Activated naive CD8-positive, alpha-beta T cell (primary cell): Measurements from ENCODE around the gene VAV2.

Experiments
- H3K27ac Mint-ChIP-seq: one replicate; pipeline ENCODE4 v1.8.0; 2021; ENCODE audit warnings: mixed read lengths
- H3K27me3 Mint-ChIP-seq: one replicate; pipeline ENCODE4 v1.8.0; 2021; ENCODE audit warnings: mixed read lengths
- H3K36me3 Mint-ChIP-seq: one replicate; pipeline ENCODE4 v1.8.0; 2021; ENCODE audit warnings: mixed read lengths
- H3K4me1 Mint-ChIP-seq: one replicate; pipeline ENCODE4 v1.8.0; 2021; ENCODE audit warnings: low read depth, mixed read lengths
- H3K4me3 Mint-ChIP-seq: one replicate; pipeline ENCODE4 v1.8.0; 2021; ENCODE audit warnings: mild to moderate bottlenecking, mixed read lengths
- H3K9me3 Mint-ChIP-seq: one replicate; pipeline ENCODE4 v1.8.0; 2021; ENCODE audit warnings: low read depth, mixed read lengths

VAV2 gene

GRCh38 chr9:133942206-133942975 lies 49.7 kb downstream of the VAV2 start:
- H3K4me1 Mint-ChIP-seq: no peaks in the 10 kb centered on the region
- H3K36me3 Mint-ChIP-seq: no peaks in the 10 kb centered on the region
- no peaks in the 10 kb centered on the region for H3K9me3 Mint-ChIP-seq
- H3K27me3 Mint-ChIP-seq: no peaks in the 10 kb centered on the region
- no peak overlapping the region for H3K4me3 Mint-ChIP-seq
- no peak overlapping the region for H3K27ac Mint-ChIP-seq

DNA sequence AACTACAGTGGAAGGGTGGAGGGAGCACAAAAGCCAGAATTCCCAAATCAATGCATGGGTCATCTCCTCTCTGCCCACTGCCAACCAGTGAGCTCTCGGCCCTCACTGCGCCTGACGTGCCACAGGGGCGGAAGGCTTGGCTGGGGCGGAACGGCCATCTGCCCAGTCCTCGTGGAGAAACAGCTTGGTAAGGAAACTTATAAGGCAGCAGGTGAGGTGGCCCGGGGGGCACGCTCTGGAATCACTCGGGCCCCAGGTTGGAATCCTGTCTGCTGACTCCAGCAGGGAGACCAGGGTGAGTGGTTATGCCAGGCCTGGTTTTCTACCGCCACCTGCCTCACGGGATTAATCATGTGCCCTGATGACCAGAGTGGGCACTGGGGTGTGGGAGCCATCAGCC lies 52.3 kb downstream of the VAV2 start:
- no peak overlapping the region for H3K27ac Mint-ChIP-seq
- H3K4me3 Mint-ChIP-seq: no peak overlapping the region
- H3K4me1 Mint-ChIP-seq: no peaks in the 10 kb centered on the region
- H3K9me3 Mint-ChIP-seq: no peaks in the 10 kb centered on the region
- no peaks in the 10 kb centered on the region for H3K27me3 Mint-ChIP-seq
- no peaks in the 10 kb centered on the region for H3K36me3 Mint-ChIP-seq

GRCh38 chr9:133939171-133939785 lies 52.8 kb downstream of the VAV2 start:
- Mint-ChIP-seq H3K36me3 (no peaks in the 10 kb centered on the region), H3K9me3 (no peaks in the 10 kb centered on the region), H3K4me1 (no peaks in the 10 kb centered on the region), H3K27me3 (no peaks in the 10 kb centered on the region), H3K4me3 (no peak overlapping the region), H3K27ac (no peak overlapping the region)

DNA sequence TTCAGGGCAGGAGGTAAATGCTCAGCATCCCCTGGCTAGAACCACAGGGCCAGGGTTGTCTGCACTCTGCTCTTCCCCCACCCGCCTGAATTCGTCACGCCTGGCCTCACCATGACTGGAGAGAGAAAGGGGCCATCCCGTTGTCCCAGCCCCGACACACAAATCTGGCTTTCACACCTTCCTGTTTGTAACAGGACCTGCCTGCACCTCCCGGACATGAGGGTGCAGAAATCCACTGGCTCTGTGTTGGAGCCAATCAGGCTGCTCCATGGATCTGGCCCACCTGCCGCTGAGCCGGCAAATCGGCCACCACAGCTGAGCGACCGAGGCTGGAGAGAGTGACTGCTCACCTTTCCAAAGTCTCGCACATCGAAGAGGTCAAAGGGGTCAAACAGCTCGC lies 53.4 kb downstream of the VAV2 start:
- no peaks in the 10 kb centered on the region for H3K27me3 Mint-ChIP-seq
- H3K4me3 Mint-ChIP-seq: no peak overlapping the region
- no peaks in the 10 kb centered on the region for H3K9me3 Mint-ChIP-seq
- no peaks in the 10 kb centered on the region for H3K36me3 Mint-ChIP-seq
- no peak overlapping the region for H3K27ac Mint-ChIP-seq
- no peaks in the 10 kb centered on the region for H3K4me1 Mint-ChIP-seq

GRCh38 chr9:133938086-133938485 lies 54.0 kb downstream of the VAV2 start:
- Mint-ChIP-seq H3K4me3 (no peak overlapping the region), H3K27ac (no peak overlapping the region), H3K36me3 (peaks cover 3% of the 10 kb centered on the region), H3K9me3 (no peaks in the 10 kb centered on the region), H3K27me3 (no peaks in the 10 kb centered on the region), H3K4me1 (no peaks in the 10 kb centered on the region)

DNA sequence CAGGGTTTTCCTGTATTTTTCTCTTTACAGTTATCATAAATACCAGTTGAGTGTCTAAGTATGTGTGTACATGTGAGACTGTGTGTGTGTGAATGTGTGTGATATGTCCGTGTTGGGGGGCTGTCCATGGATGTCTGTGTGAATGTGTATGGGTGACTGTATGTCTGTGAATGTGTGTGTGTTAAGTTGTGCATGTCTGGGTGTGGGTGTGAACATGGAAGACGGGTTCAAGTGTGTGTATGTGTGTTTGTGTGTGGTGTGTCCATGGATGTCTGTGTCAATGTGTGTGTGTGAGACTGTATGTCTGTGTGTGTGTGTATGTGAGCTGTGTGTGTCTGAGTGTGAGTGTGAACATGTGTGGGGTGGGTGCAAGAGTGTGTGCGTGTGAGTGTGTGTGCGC lies 55.0 kb downstream of the VAV2 start:
- Mint-ChIP-seq H3K9me3 (no peaks in the 10 kb centered on the region), H3K36me3 (peaks cover 3% of the 10 kb centered on the region), H3K27ac (no peak overlapping the region), H3K4me1 (no peaks in the 10 kb centered on the region), H3K27me3 (no peaks in the 10 kb centered on the region), H3K4me3 (no peak overlapping the region)

- Mint-ChIP-seq H3K4me3 (no peak overlapping the region), H3K36me3 (peaks cover 3% of the 10 kb centered on the region), H3K4me1 (no peaks in the 10 kb centered on the region), H3K9me3 (no peaks in the 10 kb centered on the region), H3K27ac (no peak overlapping the region), H3K27me3 (no peaks in the 10 kb centered on the region)
Measured at GRCh38 chr9:133935328-133936005, 56.7 kb downstream of the VAV2 start.

DNA sequence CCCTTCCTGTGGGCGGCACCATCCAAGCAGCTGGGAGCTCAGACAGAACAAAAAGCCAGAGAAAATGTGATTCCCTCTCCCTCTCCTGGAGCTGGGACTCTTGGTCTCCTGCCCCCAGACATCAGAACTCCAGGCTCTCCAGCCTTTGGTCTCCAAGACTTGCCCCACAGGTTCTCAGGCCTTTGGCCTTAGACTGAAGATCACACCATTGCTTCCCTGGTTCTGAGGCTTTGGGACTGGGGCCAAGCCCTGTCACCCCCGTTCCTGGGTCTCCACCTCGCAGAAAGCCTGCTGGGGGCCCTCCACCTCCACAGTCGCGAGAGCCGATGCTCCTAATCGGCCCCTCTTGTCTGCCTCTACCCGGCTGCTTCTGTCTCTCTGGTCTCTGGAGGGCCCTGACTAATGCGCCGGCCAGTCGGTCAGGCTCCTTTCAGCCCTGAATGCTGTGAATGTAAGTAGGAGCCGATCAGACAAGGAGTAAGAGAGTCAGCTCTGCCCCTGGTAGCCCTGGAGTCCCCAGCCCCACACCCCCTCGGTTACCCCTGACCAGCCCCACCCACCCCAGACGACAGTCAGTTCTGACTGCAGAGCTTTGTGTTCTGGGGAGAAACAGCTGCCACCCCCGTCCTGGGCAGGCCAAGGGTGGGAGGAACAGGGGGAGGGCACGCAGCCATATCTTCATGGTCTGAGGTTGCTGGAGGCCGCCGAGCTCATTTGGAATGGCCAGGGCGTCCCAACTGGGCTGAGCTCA lies 57.5 kb downstream of the VAV2 start:
- Mint-ChIP-seq H3K4me1 (no peaks in the 10 kb centered on the region), H3K27ac (no peak overlapping the region), H3K9me3 (no peaks in the 10 kb centered on the region), H3K4me3 (no peak overlapping the region), H3K36me3 (peaks cover 3% of the 10 kb centered on the region), H3K27me3 (no peaks in the 10 kb centered on the region)

DNA sequence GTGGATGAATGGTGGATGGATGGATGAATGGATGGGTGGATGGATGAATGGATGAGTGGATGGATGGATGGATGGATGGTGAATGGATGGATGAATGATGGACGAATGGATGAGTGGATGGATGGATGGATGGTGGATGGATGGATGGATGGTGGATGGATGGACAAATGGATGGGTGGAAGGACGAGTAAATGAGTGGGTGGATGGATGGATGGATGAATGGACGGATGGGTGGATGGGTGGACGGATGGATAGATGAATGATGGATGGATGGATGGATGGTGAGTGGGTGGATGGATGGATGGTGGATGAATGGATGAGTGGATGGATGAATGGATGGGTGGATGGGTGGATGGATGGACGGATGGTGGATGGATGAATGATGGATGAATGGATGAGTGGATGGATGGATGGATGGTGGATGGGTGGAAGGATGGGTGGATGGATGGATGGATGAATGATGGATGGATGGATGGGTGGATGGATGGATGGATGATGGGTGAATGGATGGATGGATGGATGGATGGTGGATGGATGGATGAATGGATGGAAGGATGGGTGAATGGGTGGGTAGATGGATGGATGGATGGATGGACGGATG lies 58.6 kb downstream of the VAV2 start:
- Mint-ChIP-seq H3K4me3 (no peak overlapping the region), H3K9me3 (no peaks in the 10 kb centered on the region), H3K4me1 (no peaks in the 10 kb centered on the region), H3K27ac (no peak overlapping the region), H3K36me3 (peaks cover 3% of the 10 kb centered on the region), H3K27me3 (no peaks in the 10 kb centered on the region)

DNA sequence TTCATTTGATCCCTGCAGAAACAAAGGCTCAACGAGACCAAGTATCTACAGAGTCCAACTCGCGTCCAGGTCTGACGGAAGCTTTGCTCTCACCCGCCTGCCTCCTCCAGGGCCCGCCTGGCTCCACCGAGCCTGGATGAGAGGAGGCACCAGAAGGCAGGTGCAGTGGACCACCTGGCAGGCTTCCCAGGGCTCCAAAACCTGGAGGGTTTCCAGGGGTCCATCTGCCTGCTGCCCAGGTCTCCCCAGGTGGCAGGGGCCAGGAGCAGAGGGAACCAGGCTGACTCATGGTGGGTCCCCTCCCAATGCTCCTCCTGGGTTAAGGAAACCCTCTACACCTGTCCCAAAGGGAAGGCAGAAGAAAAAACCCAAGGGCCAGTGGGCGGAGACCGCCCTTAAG lies 59.5 kb downstream of the VAV2 start:
- Mint-ChIP-seq H3K4me1 (no peaks in the 10 kb centered on the region), H3K36me3 (peaks cover 3% of the 10 kb centered on the region), H3K9me3 (no peaks in the 10 kb centered on the region), H3K27ac (no peak overlapping the region), H3K27me3 (no peaks in the 10 kb centered on the region), H3K4me3 (no peak overlapping the region)

DNA sequence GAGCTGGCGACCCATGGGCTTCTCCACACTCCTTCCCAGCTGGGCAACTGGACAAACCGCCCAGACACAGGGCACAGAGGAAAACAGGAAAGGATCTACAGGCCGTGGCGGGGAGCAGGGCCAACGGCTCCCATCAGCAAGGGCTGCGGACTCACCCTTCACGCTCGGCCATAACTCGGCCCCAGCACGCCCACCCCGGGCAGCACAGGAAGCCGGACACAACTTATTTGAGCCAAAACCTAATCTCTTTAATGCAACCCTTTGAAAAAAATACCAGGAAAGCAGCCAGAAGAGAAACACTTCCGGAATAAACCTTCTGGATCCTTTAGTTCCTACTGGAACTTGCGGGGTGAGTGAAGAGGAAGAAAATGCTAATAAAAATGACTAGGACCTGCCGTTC lies 59.9 kb downstream of the VAV2 start:
- Mint-ChIP-seq H3K36me3 (peaks cover 3% of the 10 kb centered on the region), H3K4me3 (no peak overlapping the region), H3K4me1 (no peaks in the 10 kb centered on the region), H3K27ac (no peak overlapping the region), H3K9me3 (no peaks in the 10 kb centered on the region), H3K27me3 (no peaks in the 10 kb centered on the region)

DNA sequence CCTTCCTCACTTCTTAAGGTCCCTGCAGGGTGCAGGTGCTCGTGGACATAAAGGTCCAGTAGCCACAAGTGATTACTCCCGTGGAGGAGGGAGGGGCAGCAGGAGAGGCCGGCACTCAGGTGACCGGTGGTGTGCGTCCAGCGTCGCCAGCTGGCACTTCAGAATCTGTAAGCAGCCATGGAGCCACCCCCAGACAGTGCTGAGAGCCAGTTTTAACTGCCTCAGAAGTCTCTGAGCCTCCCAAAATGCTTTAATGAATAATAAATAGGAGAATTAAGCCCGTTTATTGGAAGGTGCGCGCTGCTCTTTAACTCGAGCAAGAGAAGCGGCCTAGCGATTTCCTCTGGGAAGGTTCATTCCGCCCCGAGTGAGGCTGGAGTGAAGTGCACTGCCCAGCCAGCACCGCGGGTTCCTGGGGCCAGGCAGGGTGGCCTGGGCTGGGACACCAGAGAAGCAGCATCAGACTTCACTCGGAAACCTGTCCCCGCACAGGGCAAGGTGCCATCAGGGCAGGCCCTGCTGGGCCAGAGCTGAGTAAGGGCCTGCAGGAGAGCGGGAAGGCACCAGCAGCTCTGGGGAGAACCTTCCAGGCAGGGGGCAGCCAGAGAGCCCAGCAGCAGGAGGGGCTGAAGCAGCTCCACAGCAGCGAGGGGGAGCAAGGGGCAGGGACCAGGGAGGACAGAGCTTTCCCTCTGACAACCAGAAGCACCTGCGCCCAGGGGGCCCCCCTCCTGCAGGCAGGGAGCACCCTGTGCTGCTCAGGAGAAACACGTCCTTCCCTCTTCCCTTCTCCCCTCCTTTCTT lies 61.2 kb downstream of the VAV2 start:
- Mint-ChIP-seq H3K27ac (no peak overlapping the region), H3K4me3 (no peak overlapping the region), H3K4me1 (no peaks in the 10 kb centered on the region), H3K9me3 (no peaks in the 10 kb centered on the region), H3K27me3 (no peaks in the 10 kb centered on the region), H3K36me3 (peaks cover 3% of the 10 kb centered on the region)

GRCh38 chr9:133930046-133930681 lies 62.0 kb downstream of the VAV2 start:
- H3K36me3 Mint-ChIP-seq: peaks cover 3% of the 10 kb centered on the region
- H3K4me1 Mint-ChIP-seq: no peaks in the 10 kb centered on the region
- no peak overlapping the region for H3K4me3 Mint-ChIP-seq
- no peak overlapping the region for H3K27ac Mint-ChIP-seq
- H3K9me3 Mint-ChIP-seq: no peaks in the 10 kb centered on the region
- no peaks in the 10 kb centered on the region for H3K27me3 Mint-ChIP-seq

DNA sequence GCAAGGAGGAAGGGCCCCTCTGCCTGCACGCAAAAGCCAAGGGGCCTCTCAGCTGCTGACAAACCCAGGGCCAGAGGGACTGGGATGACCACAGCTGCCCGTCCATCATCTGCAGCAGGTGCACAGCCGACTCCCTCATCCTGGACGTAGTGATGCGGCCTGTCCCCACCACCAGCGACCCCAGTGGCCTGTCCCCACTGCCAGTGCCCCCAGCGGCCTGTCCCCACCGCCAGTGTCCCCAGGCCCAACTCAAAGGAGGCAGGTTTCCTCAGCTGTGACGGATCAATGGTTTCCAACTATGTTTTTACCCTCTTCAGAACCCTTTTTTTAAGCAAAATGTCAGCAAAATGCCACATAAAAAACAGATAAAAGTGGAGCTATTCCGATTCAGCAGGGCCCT lies 62.5 kb downstream of the VAV2 start:
- H3K4me1 Mint-ChIP-seq: no peaks in the 10 kb centered on the region
- peaks cover 3% of the 10 kb centered on the region for H3K36me3 Mint-ChIP-seq
- no peaks in the 10 kb centered on the region for H3K27me3 Mint-ChIP-seq
- H3K9me3 Mint-ChIP-seq: no peaks in the 10 kb centered on the region
- no peak overlapping the region for H3K27ac Mint-ChIP-seq
- no peak overlapping the region for H3K4me3 Mint-ChIP-seq
